ENCODE measurements around the gene AP4E1. TPM values are rescaled to one million over a fixed set of nuclear protein-coding genes. Genes with fewer than 3 reads are reported as not detected.

AP4E1 gene
- total RNA-seq, 1 donor from 2014 or later, result 11.3 TPM

GRCh38 chr15:50879016-50879617 lies 29.4 kb upstream of the AP4E1 start:
- ATAC-seq, result no peak
- Histone ChIP-seq H3K27me3 (ENCODE audit: low read depth) (no peaks in the 10 kb centered on the region), H3K9me3 (no peaks in the 10 kb centered on the region), H3K4me1 (peaks cover 9% of the 10 kb centered on the region), H3K4me3 (no peak overlapping the region), H3K27ac (no peak overlapping the region), H3K36me3 (no peaks in the 10 kb centered on the region)
- DNase-seq, result no peak
- no peak for TF ChIP-seq CTCF (IDR thresholded peaks at IDR 0.05)
- intact Hi-C loops (cut with DNase I), result loop anchor here (10.0 kb wide), 1 partner anchor 194 kb away; the partner anchor contains the start of gene TRPM7

- DNase-seq, result no peak
- intact Hi-C loops (cut with DNase I), result no loop called here
- peak overlapping the region; percentile 31 for H3K27ac ChIP-seq
Observed at GRCh38 chr15:50880206-50880605, 28.3 kb upstream of the AP4E1 start.

GRCh38 chr15:50880651-50881114 lies 27.8 kb upstream of the AP4E1 start:
- ATAC-seq, result peak in 1 of 2 donors; percentile 31
- TF ChIP-seq CTCF (IDR thresholded peaks at IDR 0.05), result no peak
- Histone ChIP-seq H3K4me3 (no peak overlapping the region), H3K36me3 (no peaks in the 10 kb centered on the region), H3K27me3 (ENCODE audit: low read depth) (no peaks in the 10 kb centered on the region), H3K9me3 (no peaks in the 10 kb centered on the region), H3K4me1 (peaks cover 22% of the 10 kb centered on the region), H3K27ac (peak overlapping the region; percentile 53)
- DNase-seq, result no peak
- intact Hi-C loops (cut with DNase I), result no loop called here

More at GRCh38 chr15:50880206-50880605, 28.3 kb upstream of the AP4E1 start:
- no peaks in the 10 kb centered on the region for H3K27me3 ChIP-seq (ENCODE audit: low read depth)
- H3K4me3 ChIP-seq, result no peak overlapping the region
- no peaks in the 10 kb centered on the region for H3K36me3 ChIP-seq
- no peak for TF ChIP-seq CTCF (IDR thresholded peaks at IDR 0.05)
- no peaks in the 10 kb centered on the region for H3K9me3 ChIP-seq
- no peak for ATAC-seq
- H3K4me1 ChIP-seq, result peaks cover 17% of the 10 kb centered on the region

DNA sequence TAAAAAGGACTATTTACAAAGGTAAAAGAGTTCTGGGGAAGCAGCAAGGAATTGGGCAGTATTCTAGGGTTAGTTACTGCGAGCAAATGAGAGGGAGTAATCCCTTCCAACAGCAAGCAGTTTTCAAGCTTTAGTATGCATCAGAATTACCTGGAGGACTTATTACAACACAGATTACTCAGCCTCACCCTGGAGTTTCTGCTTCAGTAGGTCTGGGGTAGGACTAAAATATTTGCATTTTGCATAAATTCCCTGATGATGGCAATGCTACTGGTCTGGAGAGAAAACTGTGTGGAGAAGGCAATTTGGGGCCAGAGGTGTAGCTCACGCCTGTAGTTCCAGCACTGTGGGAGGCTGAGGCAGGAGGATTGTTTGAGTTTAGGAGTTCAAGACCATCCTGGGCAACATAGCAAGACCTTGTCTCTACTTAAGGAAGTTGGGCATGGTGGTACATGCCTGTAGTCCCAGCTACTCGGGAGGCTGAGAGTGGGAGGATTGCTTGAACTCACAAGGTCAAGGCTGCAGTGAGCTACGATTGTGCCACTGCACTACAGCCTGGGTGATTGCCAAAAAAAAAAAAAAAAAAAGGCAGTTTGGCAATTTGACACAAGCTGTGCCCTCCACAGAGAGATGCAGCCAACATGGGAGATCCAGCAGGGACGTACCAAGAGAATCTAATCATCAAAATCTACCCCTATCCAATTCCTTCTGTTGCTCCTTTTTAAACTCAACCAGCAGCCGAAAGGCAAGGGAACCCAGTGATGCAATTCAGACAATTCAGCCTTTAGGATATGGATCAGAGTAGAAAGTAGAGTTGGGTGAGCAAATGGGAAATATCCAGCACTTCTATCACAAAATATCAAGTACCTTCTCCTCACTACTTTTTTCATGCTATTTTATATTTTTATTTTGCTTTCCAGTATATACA lies 27.1 kb upstream of the AP4E1 start:
- no peak overlapping the region for H3K4me3 ChIP-seq
- peak; percentile 56 for DNase-seq
- no peak for TF ChIP-seq CTCF (IDR thresholded peaks at IDR 0.05)
- intact Hi-C loops (cut with DNase I), result no loop called here
- H3K36me3 ChIP-seq, result no peaks in the 10 kb centered on the region
- peak in 1 of 2 donors; percentile 35 for ATAC-seq
- H3K9me3 ChIP-seq, result no peaks in the 10 kb centered on the region
- H3K27me3 ChIP-seq (ENCODE audit: low read depth), result no peaks in the 10 kb centered on the region
- peaks cover 22% of the 10 kb centered on the region for H3K4me1 ChIP-seq
- peak overlapping the region; percentile 53 for H3K27ac ChIP-seq

- ATAC-seq, result peak in 1 of 2 donors; percentile 39
Observed at GRCh38 chr15:50883903-50884302, 24.6 kb upstream of the AP4E1 start.

More at GRCh38 chr15:50883903-50884302, 24.6 kb upstream of the AP4E1 start:
- no peaks in the 10 kb centered on the region for H3K36me3 ChIP-seq
- DNase-seq, result no peak
- no peaks in the 10 kb centered on the region for H3K9me3 ChIP-seq
- no peaks in the 10 kb centered on the region for H3K27me3 ChIP-seq (ENCODE audit: low read depth)
- intact Hi-C loops (cut with DNase I), result no loop called here
- no peak overlapping the region for H3K27ac ChIP-seq
- no peak overlapping the region for H3K4me3 ChIP-seq
- TF ChIP-seq CTCF (IDR thresholded peaks at IDR 0.05), result no peak
- peaks cover 12% of the 10 kb centered on the region for H3K4me1 ChIP-seq
